ENCODE measurements around the gene NEMP1.
"Not testable (repeated sequence)": the region's sequence is repeated elsewhere in the genome, so short reads cannot be mapped to it uniquely, and the experiment has no call there.

The NEMP1 gene

DNA sequence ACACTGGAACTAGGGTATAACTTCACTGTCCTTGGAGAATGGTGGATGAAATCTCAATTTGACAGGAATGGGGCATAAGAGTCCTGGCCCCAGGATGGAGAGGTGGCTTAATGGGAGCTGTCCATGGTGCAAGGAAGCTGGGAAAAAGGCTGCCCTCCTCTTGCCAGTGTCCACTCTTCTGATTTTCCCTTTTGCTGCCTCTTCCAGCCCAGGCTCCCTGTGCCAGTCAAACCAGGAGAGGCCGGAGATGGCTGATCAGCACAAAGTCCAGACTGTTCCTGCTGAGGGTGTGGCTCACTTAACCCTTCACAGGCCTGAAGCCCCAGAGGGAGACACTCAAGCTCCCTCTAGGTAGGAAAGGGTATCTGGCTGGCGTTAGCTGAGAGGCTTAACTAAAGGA, 28.7 kb downstream of the NEMP1 start, which contains the start of gene MYO1A:
TSS of gene MYO1A (minus strand) at position 240 of the 400 bp plus-strand sequence. CDS start 1,806 bp downstream, outside the sequence.
- no peak for DNase-seq

DNA sequence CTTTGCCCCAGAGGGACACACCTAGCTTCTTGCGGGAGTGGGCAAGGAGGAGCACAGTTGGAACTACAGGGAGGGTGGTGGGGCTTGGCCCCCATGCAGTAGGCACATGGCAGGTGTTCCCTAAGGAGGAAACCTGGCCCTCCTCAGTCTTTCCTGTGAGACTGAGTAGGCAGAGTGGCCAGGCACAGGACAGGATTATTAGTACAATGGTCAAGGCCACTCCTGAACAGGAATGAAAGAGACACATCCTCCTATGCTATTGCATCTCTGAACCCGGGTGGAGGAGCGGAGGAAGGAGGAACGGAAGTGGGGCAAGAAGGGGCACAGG, 29.5 kb downstream of the NEMP1 start:
- DNase-seq = no peak

DNA sequence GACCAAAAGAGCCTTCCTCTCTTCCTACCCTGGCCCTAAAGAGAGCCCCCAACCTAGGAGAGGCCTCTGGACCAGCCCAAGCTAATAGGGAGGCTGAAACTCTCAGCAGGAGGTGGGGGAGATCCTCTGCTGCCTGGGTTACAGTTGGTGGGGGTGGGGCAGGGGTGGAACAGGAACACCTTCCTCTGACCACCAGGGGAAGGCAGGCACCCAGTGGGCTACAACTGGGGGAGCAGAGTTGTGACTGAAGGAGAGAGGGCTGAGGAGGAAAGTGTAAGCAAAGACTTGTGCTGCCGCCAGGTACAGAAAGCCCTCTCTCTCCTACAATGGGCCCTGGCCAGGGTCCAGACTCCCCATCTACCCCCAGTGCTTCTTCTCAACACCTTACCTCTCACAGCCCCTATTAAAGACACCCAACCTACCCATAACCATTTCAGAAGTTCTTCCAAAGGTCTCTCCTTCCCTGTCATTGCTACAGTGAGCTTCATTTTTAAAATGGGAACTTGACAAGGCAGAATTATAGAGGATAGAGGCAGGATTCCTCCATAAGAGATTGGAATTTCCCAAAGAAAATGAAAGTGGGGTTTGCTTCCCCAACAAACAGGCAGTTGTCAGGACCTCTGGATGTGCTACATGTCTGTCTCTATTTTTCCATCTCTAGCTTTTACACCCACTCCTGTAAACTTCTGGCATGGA, 30.0 kb downstream of the NEMP1 start:
- no peak for DNase-seq

DNA sequence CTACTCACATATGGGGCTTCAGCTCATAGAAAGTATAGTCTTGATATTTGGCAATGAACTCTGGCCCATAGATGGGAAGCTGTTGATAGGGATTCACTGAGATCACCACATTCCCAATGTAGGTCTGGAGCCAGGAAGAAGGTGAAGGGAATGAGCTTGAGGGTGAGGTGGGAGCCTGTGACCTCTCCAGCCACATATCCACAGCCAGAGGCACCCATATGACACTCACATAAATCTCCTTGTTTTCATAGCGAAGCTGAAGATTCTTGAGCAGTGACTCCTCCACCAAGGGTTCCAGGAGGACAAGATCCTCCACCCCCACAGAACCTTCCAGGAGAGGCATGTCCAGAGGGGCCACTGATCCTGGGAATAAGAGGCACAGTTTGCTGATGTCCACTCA, 30.6 kb downstream of the NEMP1 start:
- DNase-seq = no peak

DNA sequence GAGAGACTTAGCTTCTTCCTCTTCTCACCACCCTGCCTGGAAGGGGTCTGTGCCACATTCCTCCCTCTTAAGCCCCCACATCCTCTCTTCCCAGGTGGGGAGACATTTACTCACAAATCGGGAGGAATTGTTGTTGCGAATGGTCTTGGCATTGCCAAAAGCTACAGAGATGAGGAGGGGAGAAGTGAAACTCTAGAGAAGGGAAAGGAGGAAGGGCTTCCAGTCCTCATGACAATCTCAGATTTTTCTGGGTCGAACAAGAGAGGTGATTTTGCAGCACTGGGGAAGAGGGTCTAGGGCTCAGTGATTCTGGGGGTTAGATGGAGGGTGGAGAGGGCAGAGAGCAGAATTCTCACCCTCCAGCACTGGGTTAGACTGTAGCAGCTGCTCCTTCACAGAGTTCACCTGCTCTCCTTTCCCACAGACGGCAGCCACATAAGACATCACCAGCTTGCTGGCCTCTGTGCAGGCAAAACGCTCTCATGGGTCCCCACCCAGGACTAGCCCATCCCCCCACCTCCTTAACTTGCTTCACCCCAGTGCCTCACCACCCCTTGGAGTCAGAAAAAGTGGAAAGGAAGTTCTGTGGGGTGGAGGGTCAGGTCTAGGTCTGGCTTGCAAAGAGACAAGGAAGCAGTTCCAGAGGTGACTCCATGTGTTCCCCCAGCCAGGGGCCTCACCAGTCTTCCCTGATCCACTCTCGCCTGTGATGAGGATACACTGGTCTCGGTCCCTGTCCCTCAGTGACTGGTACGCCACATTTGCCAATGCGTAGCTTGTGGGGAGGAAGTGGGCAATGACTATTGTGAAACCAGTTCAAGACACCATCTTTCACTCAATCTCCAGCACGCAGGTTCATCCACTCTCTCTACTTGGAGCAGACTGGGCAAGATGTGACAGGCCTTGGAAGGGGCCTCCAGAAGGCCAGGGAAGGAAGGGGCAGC, 31.4 kb downstream of the NEMP1 start:
- DNase-seq = no peak

DNA sequence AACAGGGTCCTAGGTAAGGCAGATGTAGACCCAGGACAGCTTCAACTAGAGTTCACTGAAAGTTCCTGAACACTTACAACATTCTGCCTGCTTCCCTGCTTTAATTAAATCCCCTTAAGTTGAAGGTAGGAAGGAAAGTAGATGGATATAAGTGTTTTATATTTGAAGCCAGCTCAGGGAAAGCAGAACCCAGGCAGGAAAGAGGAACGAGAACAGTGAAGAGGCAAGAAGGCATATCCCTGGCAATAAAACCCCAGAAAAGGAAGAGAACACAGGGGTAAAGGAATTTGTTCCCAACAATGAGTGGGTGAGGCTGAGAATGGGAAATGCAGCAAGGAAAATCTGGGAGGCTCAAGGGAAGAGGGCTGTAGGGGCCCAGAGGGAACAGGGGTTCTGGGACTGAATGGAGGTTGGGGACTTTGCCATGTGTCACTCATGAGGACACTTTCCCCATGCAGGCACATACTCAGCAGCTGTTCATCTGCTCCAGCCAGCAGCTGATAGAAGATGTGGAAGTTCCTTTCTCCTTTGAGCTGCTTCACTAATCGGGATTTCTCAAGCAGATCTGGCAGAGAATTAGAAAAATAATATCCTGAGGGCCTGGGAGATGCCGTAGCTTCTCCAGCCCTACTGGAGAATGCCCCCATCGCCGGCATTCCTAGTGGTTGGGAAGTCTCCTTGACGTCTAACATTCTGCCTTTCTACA, 32.4 kb downstream of the NEMP1 start:
- DNase-seq = no peak

DNA sequence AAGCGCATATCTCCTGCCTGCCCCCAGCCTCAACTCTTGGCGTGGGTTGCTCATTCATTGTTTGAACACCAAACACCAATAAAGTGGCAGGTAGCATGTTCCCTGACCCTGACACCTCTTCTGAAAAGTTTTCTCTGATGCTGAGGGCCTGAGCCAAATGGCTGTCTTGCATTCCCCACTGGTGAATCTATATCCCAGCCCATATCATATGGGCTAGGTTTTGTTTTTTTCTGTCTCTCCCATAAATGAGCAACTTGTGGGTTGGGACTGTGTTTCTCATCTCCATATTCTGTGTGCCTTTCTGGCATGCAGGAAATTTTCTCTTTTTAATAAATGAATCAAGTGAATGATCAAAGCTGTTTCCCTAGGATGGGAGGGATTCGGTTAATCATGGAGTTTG, 33.7 kb downstream of the NEMP1 start:
- no peak for DNase-seq

DNA sequence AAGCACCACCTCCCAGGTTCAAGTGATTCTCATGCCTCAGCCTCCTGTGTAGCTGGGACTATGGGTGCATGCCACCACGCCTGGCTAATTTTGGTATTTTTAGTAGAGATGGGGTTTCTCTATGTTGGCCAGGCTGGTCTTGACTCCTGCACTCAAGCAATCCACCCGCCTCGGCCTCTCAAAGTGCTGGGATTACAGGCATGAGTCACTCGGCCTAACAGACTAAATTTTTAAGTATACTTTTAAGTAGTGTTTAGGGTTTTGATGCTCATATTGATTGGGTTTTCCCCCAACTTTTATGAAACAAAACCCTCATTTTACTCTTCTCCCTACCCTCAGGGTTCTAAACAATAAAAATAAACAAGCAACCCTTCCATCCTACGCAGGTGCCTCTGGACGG, 34.1 kb downstream of the NEMP1 start:
- no peak for DNase-seq

DNA sequence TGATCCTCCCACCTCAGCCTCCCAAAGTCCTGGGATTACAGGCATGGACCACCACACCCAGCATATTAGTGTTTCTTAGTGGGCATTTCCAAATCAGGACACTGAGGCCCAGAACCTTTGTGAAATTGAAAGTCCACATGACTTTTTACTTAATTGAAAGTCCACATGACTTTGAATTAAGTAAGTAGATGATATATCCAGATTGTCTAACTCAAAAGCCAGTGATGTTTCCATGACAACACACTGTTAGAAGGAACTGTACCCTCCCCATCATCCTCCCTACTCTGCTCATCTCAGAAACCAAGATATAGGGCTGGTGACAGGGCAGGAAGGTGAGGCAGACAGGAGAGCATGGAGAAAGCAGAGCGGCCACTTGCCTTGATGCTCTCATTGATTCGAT, 35.9 kb downstream of the NEMP1 start:
- DNase-seq = no peak

DNA sequence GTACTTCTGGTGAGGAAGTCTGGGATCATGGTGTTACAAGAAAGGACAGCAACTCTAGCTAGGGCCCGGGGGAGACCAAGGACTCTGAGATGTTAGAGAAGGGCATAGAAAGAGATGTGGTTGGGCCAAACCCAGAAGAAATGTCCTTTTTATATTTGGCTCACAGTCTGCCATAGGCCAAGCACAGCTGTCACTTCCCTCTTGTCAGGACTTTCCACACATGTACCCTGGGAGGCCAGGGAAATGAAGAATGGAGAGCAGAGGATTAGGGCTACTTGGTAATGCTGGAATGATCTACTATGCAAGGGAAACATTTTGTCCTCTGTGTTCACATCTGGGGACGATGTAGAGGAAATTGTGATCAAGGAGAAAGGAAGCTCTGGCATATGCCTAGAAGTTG, 37.8 kb downstream of the NEMP1 start:
- no peak for DNase-seq

DNA sequence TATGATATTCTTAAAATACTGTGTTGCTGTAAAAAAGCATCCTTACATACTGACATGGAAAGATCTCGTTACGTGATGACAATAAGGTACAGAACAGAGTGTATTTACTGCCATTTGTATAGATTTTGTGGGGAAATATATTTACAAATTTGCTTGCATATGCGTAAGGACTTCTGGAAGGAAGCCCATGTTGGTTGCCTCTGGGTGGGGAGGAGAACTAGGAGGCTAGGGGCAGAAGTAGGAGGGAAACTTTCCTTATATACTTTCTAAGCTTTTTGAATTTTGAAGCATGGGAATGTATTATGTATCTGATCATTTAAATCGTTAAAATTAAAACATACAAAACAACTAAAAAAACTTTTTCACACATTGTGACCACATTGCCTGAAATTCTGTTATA, 38.4 kb downstream of the NEMP1 start:
- DNase-seq = no peak

DNA sequence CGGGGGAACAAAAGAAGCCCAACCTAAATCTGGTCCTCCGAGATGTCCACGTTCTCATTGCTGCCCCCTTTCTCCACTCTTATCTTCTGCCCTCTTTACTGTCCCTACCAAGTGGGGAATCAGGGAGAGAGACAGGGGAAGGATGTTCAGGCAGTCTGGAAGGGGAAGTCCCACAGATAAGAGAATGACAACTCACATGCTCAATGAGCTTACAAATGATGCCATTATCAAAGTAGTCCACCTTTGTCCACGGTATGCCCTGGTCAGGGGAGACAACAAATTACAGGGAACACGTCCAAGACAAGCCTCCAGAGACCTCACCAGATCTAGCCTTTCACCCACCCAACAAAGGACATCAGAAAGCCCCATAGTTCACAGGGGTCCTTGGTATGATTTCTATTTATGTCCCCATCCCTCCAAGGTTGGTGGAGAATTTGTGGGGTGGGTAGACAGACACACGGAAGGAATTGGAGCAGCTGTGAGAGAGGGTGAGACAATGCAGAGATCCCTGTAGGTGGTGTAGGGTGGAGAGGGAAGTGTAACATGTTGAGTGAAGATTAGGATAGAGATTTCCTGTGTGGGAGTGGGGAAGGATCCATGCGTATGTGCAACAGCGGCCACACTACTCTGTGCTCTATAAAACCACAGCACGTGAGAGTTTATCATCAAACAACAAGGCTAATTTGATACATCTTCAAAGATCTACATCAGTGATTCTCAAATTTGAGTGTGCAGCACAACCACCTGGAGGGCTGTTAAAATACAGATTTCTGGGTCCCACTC, 39.4 kb downstream of the NEMP1 start:
- no peak for DNase-seq

DNA sequence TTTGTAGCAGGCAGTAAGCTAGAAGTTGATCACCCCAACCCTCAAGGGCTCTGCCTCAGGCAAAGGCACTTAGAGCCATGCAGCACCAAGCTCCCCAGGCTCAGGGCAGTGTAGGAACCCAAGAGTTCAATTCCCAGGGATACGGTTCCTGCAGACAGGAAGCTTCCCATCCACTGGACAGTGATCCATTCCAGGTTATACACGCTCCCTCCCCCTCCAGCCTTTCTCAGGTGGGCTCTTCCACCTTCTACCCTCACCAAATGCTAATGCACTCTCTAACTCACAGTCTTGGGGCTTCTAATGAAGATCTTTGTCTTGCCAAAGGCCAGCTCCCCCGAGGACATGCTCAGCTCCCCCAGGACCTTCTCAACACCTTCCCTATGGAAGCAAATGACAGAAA, 41.3 kb downstream of the NEMP1 start:
- no peak for DNase-seq

DNA sequence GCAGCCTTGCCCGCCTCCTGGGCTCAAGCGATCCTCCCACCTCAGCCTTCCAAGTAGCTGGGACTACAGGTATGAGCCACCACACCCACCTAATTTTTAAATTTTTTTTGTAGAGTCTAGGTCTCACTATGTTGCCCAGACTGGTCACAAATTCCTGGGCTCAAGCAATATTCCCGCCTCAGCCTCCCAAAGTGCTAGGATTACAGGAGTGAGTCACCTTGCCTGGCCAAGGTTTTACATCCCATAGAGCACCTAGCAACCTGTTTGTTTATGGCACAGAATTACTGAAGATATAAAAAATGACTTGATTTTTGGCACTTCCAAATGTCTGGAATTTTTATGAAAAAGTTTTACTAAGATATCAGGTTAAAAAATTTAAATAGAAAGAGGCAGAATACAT, 45.2 kb downstream of the NEMP1 start:
- no peak for DNase-seq

DNA sequence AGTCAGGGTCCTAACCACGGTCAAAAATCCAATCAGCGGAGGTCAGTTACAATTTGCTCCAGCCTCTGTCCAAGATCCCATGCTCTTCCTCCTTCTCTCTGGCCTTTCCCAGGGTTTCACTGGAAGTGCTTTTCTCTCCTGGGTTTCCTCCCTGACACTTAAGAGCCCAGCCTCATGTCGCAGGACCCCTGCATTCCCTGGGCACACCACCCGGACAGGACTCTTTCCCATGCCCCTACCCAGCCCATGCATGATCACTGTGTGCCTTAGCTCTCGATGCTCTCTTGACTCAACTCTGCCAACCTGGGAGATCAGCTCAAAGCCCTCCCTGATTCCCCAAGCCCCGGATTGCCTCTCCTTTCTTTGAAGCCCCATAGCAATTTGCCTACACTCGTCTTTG, 46.8 kb downstream of the NEMP1 start:
- DNase-seq = no peak

DNA sequence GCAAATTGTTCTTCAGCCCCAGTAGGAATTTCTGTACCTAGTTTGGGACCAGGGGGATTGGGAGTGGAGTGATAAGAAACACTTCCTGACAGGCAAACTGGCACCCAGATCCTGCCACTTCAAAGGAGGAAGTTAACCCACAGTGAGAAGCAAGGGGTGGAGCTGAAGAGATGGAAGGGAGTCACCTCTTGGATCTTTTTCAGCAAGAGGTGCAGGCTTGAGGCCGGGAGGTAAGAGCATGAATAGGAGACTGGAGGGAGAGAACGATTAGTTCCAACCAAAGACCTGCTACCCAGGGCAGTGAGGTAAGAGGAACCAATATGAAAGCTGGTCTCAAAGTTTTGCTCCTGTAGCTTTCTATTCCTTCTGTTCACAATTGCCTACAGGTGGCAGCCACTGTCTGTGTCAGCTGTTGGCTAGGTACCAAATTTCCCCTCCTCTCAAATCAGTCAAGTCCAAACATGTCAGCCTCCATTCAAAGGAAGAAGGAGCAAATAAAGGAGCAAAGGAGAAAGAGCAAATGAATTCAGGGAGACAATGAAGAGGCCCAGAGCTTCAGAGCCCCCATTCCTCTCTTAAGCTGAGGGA, 47.4 kb downstream of the NEMP1 start:
- DNase-seq = no peak

DNA sequence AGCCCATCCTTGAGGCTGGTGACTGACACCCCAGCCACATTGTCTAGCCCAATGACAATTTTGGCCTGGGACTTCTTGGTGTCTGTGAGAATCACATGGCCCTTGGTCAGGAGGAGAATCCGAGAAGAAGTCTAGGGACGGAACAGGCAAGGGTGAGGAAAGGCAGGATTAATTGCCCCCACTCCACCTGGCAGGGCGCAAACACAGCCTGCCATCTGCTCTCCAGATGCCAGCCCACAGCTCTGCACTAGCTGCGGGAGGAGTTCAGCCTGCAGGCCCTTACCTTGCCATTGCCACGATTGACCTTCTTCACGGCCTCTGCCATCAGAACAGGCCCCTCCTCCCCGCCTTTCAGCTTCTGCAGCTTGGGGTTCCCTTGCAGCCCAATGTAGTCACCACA, 49.1 kb downstream of the NEMP1 start:
- DNase-seq = no peak

DNA sequence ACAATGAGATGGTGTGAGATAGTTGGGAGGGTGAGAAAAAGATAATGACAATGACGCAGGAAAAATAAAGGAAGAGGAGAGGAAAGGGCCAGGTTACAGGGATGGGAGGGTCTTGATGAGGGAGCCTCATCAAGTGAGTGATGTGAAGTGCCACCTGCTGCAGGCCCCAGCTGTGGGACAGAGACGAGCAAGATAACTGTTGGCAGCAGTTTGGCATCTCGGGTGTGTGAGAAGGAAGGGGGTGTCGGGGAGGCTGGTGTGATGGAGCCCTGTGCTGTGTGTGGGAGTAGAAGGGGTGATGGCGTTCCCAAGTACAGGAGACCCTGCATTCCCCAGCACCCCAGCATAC, 50.8 kb downstream of the NEMP1 start:
- no peak for DNase-seq

DNA sequence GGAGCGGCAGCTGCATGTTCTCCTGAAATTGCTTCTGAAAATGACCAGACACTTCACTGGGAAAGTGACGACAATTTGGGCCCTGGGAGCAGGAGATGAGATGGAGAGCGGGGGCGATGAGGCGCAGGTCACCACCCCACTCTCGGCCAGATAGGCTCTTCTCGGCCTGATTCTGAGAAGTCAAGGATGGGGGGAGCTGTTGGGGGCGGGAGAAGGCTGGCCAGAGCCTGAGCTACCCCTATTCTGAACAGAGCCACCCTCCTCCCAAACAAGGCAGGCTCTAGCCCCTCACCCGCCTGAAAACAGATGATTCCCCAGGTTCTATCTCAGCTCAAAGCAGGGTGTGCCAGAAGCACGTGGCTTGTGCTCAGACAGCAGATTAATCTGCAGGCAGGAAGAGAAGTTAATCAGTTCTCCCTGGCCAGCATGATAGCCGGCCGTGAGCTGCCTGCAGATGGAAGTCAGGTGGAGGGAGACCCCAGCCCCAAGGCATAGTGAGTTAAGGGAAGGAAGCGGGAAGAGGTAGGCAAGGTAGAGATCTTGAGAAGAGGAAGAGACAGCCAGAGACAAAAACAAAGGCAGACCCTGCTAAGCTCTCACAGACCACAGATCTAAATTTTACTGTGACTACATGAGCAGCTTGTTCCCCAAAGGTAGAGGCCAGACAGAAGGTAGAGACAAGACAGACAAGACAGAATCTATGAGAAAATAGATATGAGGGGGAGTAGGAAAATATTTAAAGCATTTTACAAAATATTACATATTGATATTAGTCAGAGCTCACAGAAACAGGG, 51.4 kb downstream of the NEMP1 start:
- DNase-seq = no peak

DNA sequence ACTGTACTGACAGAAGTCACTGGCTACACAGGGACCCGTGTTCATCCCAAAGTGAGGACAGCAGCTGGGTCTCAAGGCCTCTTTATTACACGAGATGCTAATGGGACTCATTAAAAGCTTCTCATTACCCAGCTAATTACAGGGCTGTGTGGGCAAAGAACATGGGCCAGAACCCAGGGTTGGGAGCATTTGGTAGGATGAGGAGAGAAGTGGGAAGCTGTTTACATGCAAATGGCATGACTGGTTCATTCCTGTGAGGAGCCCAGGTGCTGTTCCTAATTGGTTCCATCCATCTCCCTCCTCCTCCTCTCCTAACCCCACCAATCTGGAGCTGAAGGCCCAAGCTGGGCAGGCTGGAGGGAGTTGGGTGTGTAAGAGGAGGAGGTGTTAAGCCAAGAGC, 53.4 kb downstream of the NEMP1 start:
- DNase-seq = no peak

DNA sequence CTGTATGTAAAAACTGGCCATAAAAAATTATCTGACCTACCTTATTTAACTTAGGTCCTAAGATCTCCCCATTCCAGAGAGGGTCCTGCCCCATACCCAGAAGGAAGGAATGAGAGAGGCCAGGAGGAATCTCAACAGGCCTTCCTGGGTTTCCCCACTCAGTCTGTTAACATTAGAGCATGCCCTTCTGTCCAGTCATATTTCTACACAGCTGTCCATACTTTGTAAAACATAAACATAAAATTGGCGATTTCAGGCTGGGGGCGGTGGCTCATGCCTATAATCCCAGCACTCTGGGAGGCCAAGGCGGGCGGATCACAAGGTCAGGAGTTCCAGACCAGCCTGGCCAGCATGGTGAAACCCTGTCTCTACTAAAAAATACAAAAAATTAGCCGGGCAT, 56.3 kb downstream of the NEMP1 start:
- DNase-seq = not testable (repeated sequence)
